DMS79 treated with DMSO at 0.1 percent for 48 hours (cell line): Measurements from ENCODE around the gene SAMD3.
"Not testable (repeated sequence)": the region's sequence is repeated elsewhere in the genome, so short reads cannot be mapped to it uniquely, and the experiment has no call there.

Source experiments
- DNase-seq: peaks from one replicate; lab custom pipeline; 2025; lab: John Stamatoyannopoulos, UW

SAMD3 gene, protein sequence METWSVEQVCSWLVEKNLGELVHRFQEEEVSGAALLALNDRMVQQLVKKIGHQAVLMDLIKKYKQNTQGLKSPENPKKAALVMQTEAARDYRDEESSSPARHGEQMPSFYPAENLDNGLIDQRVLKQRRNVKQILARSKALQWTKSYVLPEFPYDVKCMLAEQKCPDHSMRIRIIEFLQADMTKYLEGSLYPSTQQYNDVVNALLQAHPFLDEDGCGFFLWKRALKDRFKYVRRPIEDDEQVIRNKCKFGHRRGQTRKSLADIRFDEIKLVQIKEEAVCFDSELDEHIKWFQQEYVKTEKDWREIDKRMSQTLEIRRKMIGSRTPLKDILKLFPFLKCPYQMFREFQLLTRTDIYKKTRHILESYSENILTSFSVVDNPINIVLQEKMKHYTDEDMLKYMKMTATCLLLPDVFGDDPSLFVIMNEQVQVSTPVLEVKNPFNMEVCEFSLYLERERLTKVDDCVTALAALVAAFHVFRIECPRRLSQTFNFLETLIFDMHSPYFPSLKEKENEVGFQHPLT

DNA sequence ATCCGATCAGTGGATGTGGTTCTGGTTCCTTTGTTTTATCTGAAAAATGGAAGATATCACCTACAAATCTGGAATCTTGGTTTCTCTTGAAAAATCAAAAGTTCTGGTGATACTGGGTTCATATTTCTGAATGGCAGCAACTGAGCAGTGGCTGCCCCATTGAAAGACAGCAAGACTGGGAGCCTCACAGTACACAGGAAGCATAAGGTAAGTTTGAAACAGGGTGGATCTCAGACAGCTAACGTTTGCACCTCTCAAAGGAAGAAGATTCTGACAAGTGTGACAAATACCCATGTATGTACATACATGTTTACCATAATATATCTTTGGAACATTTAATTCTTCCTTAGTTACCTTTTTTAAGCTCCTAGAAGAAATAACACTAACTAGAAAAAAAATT lies at the start of gene SAMD3:
SAMD3 (minus strand) TSS at position 177 of the 400 bp plus-strand sequence. CDS start 7,678 bp downstream, outside the sequence.
- no peak for DNase-seq

DNA sequence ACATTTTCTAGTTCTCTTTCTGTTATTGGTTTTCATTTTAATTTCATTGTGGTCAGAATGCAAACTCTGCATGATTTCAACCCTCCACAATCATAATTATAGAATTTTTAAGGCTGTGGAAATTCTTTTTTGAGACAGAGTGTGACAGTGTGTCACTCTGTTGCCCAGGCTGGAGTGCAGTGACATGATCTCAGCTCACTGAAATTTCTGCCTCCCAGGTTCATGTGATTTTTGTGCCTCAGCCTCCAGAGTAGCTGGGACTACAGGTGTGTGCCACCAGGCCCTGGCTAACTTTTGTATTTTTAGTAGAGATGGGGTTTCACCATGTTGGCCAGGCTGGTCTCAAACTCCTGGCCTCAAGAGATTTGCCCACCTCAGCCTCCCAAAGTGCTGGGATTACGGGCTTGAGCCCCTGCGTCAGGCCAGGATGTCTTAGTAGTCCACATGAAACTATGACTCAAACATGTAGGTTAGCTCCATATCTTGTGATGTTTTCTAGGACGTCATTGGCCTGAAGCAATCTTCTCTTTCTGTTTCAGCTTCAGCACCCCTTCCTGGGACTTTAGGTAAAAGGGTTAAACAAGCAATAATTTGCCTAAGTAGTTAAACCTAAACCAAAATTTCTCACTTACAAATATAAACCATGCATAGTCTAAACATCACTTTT lies 47.4 kb upstream of the SAMD3 start:
- DNase-seq, result no peak

DNA sequence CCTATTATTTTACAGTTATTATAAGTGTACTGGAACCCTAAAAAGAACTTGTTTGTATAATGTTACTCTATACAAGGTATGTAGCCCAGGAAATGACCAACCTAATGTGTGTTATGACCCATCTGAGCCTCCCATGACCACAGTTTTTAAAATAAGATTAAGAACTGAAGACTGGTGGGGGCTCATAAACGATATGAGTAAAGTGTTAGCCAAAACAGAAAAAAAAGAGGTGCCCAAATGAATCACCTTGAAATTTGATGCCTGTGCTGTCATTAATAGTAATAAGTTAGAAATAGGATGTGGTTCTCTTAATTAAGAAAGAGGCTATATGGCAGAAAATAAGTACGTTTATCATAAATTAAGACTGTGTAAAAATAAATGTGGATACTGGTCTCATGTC lies 42.8 kb upstream of the SAMD3 start:
- not testable (repeated sequence) for DNase-seq

DNA sequence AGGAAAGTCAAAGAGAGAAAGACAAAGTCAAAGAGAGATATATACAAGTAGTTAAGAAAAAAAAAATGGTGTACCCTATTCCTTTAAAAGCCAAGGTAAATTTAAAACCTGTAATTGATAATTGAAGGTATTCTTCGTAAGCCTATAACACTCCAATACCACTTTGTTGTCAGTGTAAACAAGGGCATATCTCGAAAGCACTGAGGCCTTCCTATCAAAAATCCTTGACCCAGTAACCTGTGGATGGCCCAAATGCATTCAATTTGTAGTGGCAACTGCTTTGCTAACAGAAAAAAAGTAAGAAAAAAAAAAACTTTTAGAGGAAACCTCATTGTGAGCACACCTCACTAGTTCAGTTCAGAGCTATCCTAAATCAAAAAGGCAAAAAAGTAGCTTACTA lies 39.3 kb upstream of the SAMD3 start:
- DNase-seq, result no peak

GRCh38 chr6:130261558-130261957 lies 38.8 kb upstream of the SAMD3 start:
- DNase-seq, result not testable (repeated sequence)

DNA sequence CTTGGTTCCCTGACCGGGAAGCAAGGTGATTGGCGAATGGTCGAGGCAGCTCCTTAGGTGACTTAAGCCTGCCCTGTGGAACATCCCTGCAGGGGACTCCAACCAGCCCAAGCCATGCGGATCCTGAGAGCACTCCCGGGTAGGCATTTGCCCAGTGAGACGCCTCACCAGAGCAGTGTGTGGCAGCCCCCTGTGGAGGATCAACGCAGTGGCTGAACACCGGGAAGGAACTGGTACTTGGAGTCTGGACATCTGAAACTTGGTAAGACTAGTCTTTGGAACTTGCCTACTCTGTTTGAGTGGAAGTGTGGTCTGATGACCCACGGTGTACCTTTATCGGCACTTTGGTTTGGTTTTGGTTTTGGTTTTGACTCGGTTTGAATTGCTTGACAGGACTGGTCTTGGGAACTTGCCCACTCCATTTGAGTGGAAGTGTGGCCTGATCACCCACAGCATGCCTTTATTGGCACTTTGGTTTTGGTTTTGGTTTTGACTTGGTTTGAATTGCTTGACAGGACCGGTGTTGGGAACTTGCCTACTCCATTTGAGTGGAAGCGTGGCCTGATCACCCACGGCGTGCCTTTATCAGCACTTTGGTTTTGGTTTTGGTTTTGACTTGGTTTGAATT lies 38.0 kb upstream of the SAMD3 start:
- DNase-seq, result not testable (repeated sequence)

GRCh38 chr6:130260050-130260462 lies 37.3 kb upstream of the SAMD3 start:
- not testable (repeated sequence) for DNase-seq

DNA sequence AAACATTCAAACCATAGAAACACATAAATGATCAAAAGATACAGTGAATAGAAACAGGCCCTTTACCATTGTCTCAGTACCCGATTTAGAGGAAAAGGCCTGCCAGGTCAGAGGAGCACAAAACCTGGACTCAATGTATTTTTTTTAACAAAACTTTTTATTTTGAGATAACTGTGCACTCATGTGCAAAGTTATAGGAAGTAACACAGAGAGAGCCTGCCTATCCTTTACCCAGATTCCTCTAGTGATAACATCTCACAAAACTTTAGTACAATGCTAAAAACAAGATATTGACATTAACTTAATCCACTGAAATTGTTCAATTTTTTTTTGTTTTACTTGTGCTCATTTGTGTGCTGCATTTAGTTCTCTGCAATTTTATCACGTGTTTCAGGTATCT lies 36.8 kb upstream of the SAMD3 start:
- no peak for DNase-seq

- DNase-seq, result no peak
Measured at GRCh38 chr6:130259140-130259539, 36.4 kb upstream of the SAMD3 start.

DNA sequence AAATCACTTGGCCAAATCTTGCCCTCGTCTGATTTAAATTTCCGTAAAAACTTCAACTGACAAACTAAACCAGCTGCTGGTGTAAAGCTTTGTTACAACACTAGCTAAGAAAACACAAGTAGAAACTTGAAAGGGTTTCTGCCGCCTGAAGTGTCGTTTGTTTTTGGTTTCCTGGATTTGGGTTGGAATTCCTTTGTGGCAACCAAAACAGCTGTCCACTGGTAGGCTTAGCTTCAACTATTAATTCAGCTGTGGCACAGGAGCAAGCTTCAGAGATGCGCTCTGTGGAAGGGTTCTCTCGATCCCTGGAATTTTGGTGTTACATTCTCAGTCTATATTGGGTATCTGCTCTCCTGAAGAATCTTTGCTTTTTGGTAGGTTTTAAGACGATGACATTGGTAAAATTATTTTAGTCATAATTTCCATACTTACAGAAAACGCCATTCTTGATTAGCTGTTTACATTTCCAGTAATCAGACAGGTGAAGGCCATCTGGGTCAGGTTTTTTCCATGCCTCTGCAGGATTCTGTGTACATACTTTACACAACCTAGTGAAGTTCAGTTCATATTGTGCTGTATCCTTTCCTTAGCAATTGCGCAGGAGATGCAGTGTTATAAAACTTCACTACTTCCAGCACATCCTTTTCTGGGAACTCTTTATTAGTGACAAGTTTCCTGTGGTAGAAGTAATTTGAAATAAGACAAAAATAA lies 29.9 kb upstream of the SAMD3 start:
- no peak for DNase-seq

DNA sequence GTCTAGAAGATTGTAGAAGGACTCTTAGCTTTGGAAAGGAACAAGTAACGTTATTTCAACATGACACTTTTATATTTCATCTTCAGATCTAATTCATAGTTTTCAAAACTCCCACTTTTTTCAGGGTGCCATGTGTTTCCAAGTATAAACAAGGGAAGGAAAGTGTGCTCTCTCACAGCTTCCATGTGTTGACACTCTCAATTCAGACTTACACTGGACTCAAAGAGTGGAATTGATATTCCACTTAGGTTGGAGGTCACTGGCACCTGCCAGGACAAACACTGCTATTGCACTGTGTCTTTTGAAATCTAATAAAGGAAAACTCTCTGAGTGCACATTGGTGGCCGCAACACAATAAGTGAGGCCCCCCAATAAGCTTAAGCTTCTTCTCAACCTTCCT lies 22.5 kb upstream of the SAMD3 start:
- DNase-seq, result no peak

GRCh38 chr6:130244728-130245127 lies 22.0 kb upstream of the SAMD3 start:
- DNase-seq, result no peak

DNA sequence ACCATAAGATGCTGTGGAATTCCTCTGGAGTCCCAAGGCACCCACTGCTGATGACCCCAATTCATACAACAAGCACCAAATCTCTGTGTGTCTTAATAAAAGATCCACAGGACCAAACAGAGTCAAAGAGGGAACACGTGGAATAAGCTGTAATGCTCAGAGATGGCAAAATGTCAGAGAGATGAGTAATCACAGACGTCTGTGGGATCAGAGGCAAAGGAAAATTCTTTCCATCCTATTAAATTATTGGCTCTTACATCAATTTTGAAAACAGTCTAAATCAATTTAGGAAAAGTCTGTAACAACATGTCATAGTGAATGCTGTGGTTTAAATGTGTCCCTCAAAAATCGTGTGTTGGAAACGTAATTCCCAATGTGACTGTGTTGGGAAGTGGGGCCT lies 17.5 kb upstream of the SAMD3 start:
- DNase-seq, result no peak

DNA sequence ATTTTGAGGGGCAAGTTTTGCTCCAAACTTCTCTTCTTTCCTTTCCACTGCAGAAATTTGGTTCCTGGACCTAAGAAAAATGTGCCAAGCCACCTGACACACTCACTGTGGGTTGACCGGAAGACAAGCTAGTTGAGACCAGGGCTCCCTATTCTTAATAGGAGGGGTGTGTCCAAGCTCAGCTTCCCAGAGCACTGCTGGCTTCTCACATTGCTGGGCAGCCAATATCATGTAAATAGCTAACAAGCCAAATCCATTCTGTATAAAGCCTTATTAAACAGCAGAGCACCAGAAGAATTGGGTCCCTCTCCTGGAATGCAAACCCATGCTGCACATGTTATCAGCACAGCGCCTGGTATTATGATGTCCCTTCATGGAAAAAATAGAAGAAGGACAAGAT lies 17.0 kb upstream of the SAMD3 start:
- DNase-seq, result no peak

DNA sequence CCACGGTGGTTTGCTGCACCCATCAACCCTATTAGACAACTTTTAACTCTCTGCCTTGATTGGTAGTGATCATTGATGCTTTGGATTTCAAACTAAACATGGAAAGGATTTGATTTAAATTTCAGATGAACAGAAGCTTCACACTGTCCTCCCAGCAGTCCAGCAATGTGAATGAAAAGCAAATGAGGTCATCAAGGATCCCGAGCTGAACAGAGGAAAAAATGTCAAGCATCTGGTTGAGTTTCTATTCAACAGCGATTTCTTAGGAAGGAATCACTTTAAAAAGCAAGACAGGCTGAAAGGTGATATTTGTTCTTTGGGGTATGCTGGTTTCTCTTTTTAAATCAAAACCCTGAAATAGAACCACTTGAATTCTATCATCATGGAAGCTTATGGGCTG lies 10.6 kb upstream of the SAMD3 start:
- DNase-seq, result no peak

DNA sequence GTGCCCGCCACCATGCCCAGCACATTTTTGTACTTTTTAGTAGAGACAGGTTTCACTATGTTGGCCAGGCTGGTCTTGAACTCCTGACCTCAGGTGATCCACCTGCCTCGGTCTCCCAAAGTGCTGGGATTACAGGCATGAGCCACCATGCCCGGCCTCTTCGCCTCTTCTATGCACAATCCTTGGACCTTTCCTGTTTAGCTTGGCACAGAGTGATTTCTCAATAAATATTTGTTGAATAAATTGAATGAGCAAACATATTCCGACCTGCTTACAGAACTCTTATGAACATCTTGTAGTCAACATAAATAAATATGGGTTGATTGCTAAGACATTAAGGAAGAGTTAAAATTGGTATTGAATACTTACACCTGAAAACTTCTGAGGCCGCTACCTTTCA lies 7.8 kb upstream of the SAMD3 start:
- not testable (repeated sequence) for DNase-seq

GRCh38 chr6:130229645-130230044 lies 6.9 kb upstream of the SAMD3 start:
- DNase-seq, result no peak

DNA sequence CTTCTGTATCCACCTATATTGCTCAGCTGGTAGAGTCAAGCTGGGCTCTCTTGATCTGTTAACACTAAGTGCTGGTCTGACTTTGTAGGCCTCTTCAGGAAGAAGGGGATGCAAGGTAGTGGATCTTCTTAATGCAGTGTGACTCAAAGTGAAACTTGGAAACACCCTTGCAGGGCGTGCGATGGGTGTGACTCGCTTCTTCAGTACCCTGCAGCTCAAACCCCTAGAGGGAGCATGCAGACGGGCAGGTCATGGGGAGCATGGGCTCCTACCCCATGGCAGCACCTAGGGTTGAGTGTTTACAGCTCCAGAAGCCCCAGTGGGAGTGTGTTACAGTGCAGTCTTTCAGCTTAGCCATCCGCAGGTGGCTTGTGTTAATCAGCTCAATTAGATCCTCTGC lies 757 bp upstream of the SAMD3 start:
- DNase-seq, result no peak

- DNase-seq, result no peak
Measured at GRCh38 chr6:130218134-130218533, 4.6 kb downstream of the SAMD3 start.

DNA sequence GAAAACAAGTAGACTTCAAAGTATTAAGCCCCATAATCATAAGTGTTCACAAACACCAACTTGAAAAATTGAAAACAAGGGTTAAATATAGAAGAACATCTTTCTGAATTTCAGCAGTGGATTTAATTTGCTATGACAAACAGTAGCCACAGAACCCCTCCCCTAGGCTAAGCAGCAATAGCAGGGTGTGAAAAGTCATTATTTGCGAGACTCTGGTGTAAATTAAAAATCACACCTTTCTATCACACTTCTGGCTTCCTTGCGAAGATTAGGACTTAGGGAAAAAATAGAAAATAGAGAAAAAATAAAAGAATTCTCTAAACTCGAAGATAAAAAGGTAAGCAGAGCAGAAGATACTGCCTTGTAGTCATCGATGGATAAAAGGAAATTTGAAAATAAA lies 6.1 kb downstream of the SAMD3 start:
- no peak for DNase-seq

- no peak for DNase-seq
Measured at GRCh38 chr6:130215526-130215925, 7.2 kb downstream of the SAMD3 start.

- DNase-seq, result no peak
Measured at GRCh38 chr6:130212215-130212874, 10.4 kb downstream of the SAMD3 start.
